Stimulated activated effector memory CD8-positive, alpha-beta T cell treated with anti-CD3 and anti-CD28 coated beads, Interleukin-12 subunit alpha, Interleukin-12 subunit beta, amount 100 ng/mL, for 72 hours (primary cell): ENCODE data around the gene KMT2C.

Experiments used
- ATAC-seq: fragments of 150-1000 bp; cut with Tn5 transposase; 2 replicates; pipeline ENCODE4 v1.10.0; 2021
- DNase-seq, 2 donors: peaks; one replicate each; pipeline ENCODE4 v3.0.0; 2021 to 2022; ENCODE audit warnings: low spot score in 2 of 2
- H3K27ac Mint-ChIP-seq: one replicate; pipeline ENCODE4 v1.8.0; 2022; ENCODE audit warnings: mild to moderate bottlenecking, mixed read lengths
- H3K36me3 Mint-ChIP-seq: one replicate; pipeline ENCODE4 v1.8.0; 2022; ENCODE audit warnings: mild to moderate bottlenecking, mixed read lengths
- H3K4me1 Mint-ChIP-seq: one replicate; pipeline ENCODE4 v1.8.0; 2022; ENCODE audit warnings: mixed read lengths
- H3K4me3 Mint-ChIP-seq: one replicate; pipeline ENCODE4 v1.8.0; 2022; ENCODE audit warnings: mild to moderate bottlenecking, mixed read lengths
- H3K9me3 Mint-ChIP-seq: one replicate; pipeline ENCODE4 v1.8.0; 2022; ENCODE audit warnings: mixed read lengths

Gene KMT2C

DNA sequence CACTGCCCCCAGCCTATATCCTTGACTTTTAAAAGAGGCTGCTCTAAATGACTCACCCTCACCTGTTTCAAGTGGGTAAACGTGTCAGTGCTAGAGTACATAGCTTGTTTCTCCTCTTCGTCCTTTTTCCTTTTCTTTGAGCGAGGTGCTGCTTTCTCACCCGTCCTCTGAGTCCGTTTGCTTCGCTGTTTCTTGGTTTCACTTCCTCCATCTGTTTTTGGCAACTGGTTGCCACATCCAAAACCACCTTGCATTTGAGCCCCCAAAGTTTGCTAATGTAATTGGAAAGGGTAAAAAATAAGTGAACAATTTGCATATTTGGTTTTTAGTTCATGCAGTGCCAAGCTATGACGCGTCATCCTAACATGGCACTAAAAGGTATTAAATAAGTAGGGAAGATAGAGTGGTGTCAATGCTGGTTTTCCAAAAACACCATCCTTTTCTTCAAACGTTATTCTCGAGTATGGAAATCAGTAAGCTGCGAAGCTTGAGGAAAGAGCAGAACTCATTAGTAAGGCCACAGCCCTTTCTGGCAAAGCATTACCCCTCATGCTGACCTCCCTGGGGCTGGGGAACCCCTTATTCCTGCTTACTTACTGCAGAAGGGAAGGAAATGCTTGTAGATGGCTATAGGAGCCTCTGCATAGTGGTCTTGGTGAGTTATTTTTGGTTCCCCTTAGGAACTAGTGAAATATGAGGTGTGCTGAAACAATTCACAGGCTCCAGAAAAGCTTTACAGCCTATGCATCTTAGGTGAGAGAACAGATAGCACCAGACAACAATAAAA, 276.8 kb downstream of the KMT2C start:
- H3K27ac Mint-ChIP-seq = peak overlapping the region; percentile 89
- H3K9me3 Mint-ChIP-seq = no peaks in the 10 kb centered on the region
- no peak for ATAC-seq
- H3K4me1 Mint-ChIP-seq = peaks cover 7% of the 10 kb centered on the region
- no peak overlapping the region for H3K4me3 Mint-ChIP-seq
- no peak for DNase-seq
- H3K36me3 Mint-ChIP-seq = peaks cover 96% of the 10 kb centered on the region

DNA sequence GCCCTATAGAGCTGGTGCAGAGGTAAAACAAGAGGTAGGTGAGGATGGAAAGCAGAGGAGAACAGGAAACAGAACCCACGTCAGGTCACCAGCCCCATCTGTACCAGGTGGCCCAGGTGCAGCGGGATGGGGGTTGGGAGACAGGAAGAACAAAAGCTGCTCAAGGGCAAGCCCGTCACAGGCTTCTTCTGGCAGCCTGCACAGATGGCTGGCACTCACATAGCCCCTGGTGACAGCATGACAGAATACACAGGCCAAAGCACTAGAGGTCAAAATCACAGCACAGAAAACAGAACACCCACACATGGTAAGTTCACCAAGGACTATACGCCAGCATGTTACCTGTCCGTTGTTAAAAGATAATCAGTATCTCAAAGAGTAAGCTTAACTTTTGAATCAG, 283.5 kb downstream of the KMT2C start:
- DNase-seq = no peak
- H3K36me3 Mint-ChIP-seq = peaks cover 100% of the 10 kb centered on the region
- H3K27ac Mint-ChIP-seq = peak overlapping the region; percentile 56
- H3K9me3 Mint-ChIP-seq = no peaks in the 10 kb centered on the region
- no peak overlapping the region for H3K4me3 Mint-ChIP-seq
- peaks cover 6% of the 10 kb centered on the region for H3K4me1 Mint-ChIP-seq
- no peak for ATAC-seq

DNA sequence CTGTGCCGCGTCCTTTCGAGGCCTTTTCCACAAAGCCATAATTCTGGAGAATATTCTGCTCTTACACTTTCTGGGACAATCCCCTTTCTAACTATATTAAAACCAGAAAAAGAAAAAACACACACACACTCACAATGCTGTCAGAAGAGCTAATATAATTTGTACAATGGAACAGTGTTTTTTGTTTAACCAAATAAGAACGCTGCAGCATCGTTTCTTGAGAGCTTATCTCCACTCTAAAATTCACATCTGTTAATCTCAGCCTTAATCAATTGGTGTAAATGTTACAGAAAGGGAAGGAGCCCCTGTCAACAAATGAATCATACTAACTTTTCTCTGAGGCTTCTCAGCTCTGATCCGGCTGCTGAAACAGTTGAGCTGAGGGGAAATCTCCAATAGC, 286.4 kb downstream of the KMT2C start:
- Mint-ChIP-seq H3K4me3 (no peak overlapping the region), H3K36me3 (peaks cover 100% of the 10 kb centered on the region)

DNA sequence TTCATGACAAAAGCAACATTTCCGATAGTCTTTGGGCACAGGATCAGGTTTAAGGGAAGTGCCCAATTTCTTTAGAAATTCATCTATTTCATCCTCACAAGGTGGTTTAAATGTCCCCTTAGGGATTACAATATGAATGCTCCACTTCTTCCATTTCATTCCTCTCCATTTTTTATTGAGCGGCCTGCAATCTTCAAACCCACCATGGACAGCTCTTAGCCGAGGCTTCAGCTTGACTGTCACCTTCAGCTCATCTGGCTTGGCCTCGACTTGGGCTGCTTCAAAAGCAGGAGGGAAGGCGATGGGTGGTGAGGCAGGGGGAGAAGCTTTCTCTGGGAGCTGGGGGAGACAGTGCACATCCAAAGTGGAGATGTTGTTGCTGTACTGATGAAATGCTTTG, 287.1 kb downstream of the KMT2C start:
- Mint-ChIP-seq H3K4me3 (no peak overlapping the region), H3K4me1 (peaks cover 17% of the 10 kb centered on the region), H3K9me3 (no peaks in the 10 kb centered on the region), H3K36me3 (peaks cover 97% of the 10 kb centered on the region), H3K27ac (peak overlapping the region; percentile 77)
- ATAC-seq (no peak), DNase-seq (no peak)

More for the DNA sequence above, 286.4 kb downstream of the KMT2C start:
- ATAC-seq (no peak), DNase-seq (no peak)
- H3K27ac Mint-ChIP-seq = peak overlapping the region; percentile 77
- peaks cover 15% of the 10 kb centered on the region for H3K4me1 Mint-ChIP-seq
- no peaks in the 10 kb centered on the region for H3K9me3 Mint-ChIP-seq

DNA sequence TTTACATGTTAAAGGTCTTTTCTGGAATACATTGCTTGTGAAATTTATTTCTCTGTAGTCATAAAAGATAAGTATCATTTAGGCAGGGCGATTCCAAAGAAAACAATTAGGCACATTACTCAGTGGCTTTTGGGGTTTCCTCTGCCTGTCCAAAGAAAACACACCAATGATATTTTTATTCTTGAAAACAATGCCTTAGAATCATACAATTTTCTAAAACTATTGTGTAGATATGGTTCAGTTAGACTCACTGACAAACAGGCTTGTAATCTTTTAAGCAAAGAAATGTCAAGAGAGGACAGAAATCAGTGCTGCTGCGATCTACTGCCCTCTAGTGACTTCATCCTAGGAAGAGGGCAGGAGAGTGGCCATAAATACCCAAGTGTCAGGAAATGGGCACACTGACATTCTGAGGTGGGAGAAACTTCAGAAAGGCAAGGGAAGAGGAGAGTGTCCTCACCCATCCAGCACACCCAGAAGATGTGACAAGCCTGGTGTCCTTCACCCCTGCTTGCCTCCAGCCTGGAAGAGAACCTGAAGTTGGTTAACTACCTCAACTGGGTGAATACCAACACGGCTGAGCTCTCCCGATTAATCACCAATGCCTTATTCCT, 289.8 kb downstream of the KMT2C start:
- Mint-ChIP-seq H3K4me1 (peaks cover 24% of the 10 kb centered on the region), H3K27ac (peak overlapping the region; percentile 76), H3K36me3 (peaks cover 97% of the 10 kb centered on the region)

DNA sequence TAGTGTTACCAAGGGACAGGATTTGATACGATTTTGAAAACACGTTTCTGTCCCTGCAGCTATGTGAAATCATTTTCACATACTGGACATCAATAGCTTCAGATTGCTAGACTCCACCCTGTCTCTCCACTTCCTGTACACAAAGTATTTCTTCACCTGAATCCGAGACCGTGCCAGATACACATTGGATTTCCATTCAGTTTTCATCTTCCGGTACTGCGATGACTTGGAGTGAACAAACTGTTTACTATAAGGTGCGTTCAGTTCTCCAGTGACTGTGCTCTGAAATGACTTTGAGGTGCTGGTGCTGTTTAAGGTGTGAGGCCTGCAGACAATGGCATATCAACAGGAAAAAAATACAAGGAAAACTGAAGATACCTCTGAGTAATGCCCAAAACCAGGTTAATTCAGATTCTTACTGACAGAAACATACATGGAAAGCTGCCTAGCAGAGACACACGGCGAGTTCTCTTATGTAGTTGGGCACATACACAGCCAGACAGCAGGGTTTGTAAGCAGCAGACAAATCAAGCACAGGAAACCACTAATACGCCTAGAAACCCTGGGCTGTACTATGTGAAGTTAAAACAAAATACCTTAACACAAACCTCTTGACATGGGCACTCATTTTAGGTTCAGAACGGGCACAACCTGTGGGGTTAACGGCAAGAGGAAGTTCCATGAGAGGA, 291.1 kb downstream of the KMT2C start:
- peak in 1 of 2 donors; percentile 46 for DNase-seq
- peaks cover 97% of the 10 kb centered on the region for H3K36me3 Mint-ChIP-seq
- peak overlapping the region; percentile 1 for H3K4me3 Mint-ChIP-seq
- H3K4me1 Mint-ChIP-seq = peaks cover 24% of the 10 kb centered on the region
- ATAC-seq = peak; percentile 74
- H3K27ac Mint-ChIP-seq = peak overlapping the region; percentile 76
- no peaks in the 10 kb centered on the region for H3K9me3 Mint-ChIP-seq

More for the DNA sequence above, 289.8 kb downstream of the KMT2C start:
- Mint-ChIP-seq H3K4me3 (no peak overlapping the region), H3K9me3 (no peaks in the 10 kb centered on the region)
- ATAC-seq (peak; percentile 65), DNase-seq (peak in 1 of 2 donors; percentile 50)

DNA sequence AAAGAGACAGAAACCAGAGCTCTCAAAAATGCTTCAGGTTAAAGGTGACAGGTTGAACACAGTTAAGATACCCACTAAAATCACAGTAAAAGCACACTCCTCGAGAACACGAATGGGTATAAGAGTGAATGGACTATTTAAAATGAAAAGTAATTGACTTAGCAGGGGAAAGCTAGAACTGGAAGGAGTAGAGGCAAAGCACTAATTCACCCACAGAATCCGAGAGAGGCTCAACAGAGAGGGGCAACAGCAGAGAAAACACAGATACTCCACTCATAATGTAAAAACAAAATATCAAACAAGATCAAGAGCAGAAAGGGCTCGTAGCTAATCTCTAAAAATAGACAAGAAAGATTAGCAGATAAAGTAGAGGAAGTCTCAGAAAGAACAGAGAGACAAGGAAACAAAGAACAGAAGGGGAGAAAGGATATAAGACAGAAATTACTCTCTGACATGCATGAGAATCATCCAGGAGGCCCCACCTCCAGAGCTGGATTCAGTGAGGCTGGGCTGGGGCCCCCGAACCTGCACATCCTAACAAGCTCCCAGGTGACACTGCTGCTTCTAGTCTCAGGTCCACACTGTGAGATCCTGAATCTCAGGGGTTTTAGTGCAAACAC, 292.7 kb downstream of the KMT2C start:
- ATAC-seq = no peak
- Mint-ChIP-seq H3K27ac (peak overlapping the region; percentile 76), H3K9me3 (no peaks in the 10 kb centered on the region), H3K36me3 (peaks cover 97% of the 10 kb centered on the region), H3K4me3 (no peak overlapping the region), H3K4me1 (peaks cover 24% of the 10 kb centered on the region)
- DNase-seq = peak in 1 of 2 donors; percentile 38

DNA sequence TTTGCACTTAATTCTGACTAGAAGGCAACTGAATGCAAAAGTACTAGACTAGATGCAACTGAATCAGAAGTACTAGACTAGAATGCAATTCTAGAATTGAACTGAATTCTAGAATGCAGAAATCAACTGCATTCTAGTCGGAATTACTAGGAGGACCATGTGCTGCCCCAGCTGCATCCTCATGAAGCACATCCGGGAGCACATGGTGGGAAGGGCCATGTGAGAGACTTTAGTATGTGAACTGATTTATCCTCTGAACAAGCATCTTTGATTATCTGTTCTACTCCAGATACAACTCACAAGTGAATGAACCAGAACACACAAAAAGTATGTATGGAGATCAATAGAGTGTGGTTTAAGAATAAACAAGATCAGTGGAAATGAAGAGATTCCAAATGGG, 295.2 kb downstream of the KMT2C start:
- H3K4me1 Mint-ChIP-seq = peaks cover 30% of the 10 kb centered on the region
- no peak for DNase-seq
- ATAC-seq = no peak
- H3K4me3 Mint-ChIP-seq = no peak overlapping the region
- H3K9me3 Mint-ChIP-seq = no peaks in the 10 kb centered on the region
- peak overlapping the region; percentile 64 for H3K27ac Mint-ChIP-seq
- peaks cover 93% of the 10 kb centered on the region for H3K36me3 Mint-ChIP-seq

DNA sequence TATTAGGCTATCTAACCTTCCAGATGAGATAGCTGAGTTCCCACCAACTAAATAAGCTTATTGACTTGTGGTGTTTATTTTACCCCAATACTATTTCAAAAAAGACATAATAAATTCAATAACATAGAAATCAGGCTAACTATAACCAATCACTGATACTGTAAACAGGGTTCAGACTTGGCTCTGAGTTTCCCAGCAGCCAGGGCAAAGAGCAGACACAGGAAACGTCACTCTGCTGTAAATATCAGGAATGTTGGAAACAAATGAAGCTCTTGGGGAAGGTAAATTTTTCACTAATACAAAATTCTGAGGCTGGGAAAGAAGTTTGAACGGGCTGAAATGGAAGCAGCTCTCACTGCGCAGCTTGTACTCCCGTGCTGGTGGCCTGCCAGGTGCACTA, 295.7 kb downstream of the KMT2C start:
- H3K4me3 Mint-ChIP-seq = no peak overlapping the region
- H3K36me3 Mint-ChIP-seq = peaks cover 88% of the 10 kb centered on the region
- no peaks in the 10 kb centered on the region for H3K9me3 Mint-ChIP-seq
- H3K4me1 Mint-ChIP-seq = peaks cover 27% of the 10 kb centered on the region
- no peak for DNase-seq
- H3K27ac Mint-ChIP-seq = peak overlapping the region; percentile 64
- ATAC-seq = no peak

DNA sequence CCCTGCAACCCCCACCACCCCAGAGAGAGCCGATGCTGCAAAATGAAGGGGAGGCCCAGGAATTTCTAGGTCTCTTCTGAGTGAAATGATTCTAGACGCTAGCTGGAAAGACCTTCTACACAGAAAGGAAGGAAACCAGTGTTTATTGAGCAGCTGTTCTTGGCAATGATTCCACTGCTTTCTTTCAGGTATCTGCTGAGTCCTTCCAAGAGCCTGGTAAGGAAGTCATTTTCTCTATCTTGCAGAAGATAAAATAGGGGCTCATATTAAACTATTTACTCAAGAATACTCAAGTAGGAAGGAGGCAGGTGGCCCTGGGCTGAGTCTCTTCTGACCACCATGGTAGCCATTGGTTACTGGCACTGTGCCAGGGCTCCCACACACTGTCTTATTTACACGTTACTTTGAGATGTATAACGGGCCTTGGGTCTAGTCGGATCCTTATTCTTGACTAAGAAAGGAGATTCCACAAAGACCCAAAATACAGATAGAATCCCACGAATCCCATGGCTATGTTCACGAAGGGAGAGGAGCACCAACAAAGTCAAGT, 298.3 kb downstream of the KMT2C start:
- ATAC-seq (no peak), DNase-seq (no peak)
- Mint-ChIP-seq H3K36me3 (peaks cover 83% of the 10 kb centered on the region), H3K4me1 (peaks cover 6% of the 10 kb centered on the region), H3K4me3 (no peak overlapping the region), H3K27ac (peak overlapping the region; percentile 50), H3K9me3 (no peaks in the 10 kb centered on the region)

DNA sequence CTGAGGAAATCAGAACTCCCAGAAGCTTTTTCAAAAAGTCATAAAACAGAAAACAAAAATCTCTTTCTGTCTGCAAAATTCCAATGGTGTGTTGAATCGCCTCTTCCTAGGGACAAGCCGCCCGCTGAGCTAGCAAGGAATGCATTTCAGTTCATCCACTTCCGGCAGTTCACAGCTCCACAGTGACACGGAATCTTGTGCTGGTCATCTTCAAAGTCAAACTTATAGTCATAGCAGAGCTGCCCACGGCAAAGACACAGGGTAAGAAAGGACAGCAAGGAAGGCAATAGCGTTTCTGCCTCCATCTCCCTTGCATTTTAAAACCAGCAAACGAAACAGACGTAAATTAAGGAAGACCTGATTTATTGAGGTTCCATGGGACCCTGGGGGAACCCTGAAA, 299.1 kb downstream of the KMT2C start:
- Mint-ChIP-seq H3K4me3 (no peak overlapping the region), H3K4me1 (peaks cover 6% of the 10 kb centered on the region), H3K36me3 (peaks cover 77% of the 10 kb centered on the region), H3K27ac (peak overlapping the region; percentile 78), H3K9me3 (no peaks in the 10 kb centered on the region)
- DNase-seq = no peak
- ATAC-seq = no peak

DNA sequence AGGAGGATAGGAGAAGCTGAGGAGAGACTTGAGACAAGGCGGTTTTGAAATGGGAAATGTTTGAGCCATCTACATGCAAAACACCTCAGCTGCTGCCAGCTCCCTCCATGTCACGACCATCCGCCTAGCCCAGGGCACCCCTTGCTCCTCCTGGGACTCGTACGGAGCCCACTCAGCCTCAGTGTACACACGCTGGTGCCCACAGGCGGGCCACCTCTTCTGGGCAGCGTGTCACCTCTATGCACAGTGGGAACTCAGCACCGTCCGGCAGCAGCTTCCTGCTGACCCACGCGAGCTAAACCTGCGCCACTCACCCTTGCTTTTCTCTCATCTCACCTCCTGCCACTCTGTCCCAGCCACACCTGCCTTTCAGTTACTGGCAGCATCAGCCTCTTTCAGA, 302.0 kb downstream of the KMT2C start:
- ATAC-seq (no peak), DNase-seq (no peak)
- Mint-ChIP-seq H3K27ac (peak overlapping the region; percentile 62), H3K4me1 (peaks cover 13% of the 10 kb centered on the region), H3K4me3 (no peak overlapping the region), H3K36me3 (peaks cover 77% of the 10 kb centered on the region), H3K9me3 (no peaks in the 10 kb centered on the region)

DNA sequence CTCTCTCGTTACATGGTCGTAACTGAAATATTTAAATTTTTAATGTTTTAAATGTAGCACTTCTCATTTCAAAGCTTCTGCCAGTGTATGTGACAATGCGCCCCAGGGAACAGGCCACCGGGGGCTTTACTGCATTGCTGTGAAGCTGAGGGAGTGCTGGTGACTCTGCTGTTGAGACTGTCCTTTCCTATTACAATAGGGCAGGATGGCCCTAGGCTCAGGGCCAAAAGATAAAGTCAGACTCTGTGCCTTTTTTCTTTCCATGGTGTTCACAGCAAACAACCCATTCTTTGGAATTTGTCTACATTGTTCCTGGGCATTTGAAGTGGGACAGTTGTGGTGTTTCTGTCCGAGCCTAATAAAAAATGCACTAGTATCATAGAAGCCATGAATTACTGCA, 303.0 kb downstream of the KMT2C start:
- no peak overlapping the region for H3K4me3 Mint-ChIP-seq
- peak overlapping the region; percentile 62 for H3K27ac Mint-ChIP-seq
- H3K4me1 Mint-ChIP-seq = peaks cover 13% of the 10 kb centered on the region
- DNase-seq = no peak
- no peaks in the 10 kb centered on the region for H3K9me3 Mint-ChIP-seq
- ATAC-seq = no peak
- peaks cover 77% of the 10 kb centered on the region for H3K36me3 Mint-ChIP-seq

DNA sequence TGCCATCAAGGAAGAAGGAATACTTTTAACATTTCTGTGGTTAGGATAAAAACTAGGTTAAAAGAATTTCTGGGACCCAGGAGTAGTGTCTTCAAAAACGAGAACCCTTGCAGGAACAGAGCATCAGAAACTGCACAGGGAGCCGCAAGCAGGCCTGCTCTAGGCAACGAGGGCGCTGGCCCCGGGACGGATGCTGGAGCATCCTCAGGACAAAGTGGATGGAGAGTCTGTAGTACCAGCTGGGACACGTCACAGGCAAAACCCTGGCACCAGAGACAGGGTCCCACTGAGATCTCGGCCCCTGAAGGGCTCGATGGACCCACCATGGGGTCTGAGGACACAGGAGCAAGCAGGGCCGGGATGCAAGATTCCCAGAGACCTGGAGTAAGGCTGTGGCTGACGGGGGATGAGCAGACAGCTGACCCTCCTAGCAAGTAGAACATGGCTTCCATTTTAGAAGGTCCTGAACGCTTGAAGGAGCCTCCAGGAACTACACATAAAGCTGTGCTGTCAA, 303.8 kb downstream of the KMT2C start:
- H3K9me3 Mint-ChIP-seq = no peaks in the 10 kb centered on the region

More for the DNA sequence above, 303.8 kb downstream of the KMT2C start:
- Mint-ChIP-seq H3K27ac (peak overlapping the region; percentile 67), H3K4me1 (peaks cover 14% of the 10 kb centered on the region), H3K36me3 (peaks cover 75% of the 10 kb centered on the region), H3K4me3 (no peak overlapping the region)
- DNase-seq (no peak), ATAC-seq (no peak)
